H9 (cell line): ENCODE data around the gene FBLN1. TPM values are rescaled to one million over a fixed set of nuclear protein-coding genes. Genes with fewer than 3 reads are reported as not detected.
A peak's percentile ranks its signal among the peaks of the same experiment; 100 is the strongest.

Experiments used
- DNase-seq: peaks from one replicate; pipeline ENCODE4 v3.0.0-alpha.2; 2017
- H2AFZ ChIP-seq: one replicate; pipeline ENCODE4 v1.6.1; 2013; ENCODE audit warnings: mild to moderate bottlenecking, low read length, control low read depth, moderate library complexity
- H2AK5ac ChIP-seq: 2 replicates; pipeline ENCODE4 v1.6.1; 2013; ENCODE audit warnings: low read length, control low read depth, mixed read lengths; ENCODE audit not compliant: insufficient read length
- H2BK120ac ChIP-seq: one replicate; pipeline ENCODE4 v1.6.1; 2013; ENCODE audit warnings: low read depth, mild to moderate bottlenecking, low read length, control low read depth, inconsistent platforms; ENCODE audit not compliant: poor library complexity, severe bottlenecking
- H2BK12ac ChIP-seq: 2 replicates; pipeline ENCODE4 v1.6.1; 2013; ENCODE audit warnings: low read length, control low read depth, mixed read lengths, low read depth; ENCODE audit not compliant: insufficient read length
- H2BK15ac ChIP-seq: 2 replicates; pipeline ENCODE4 v1.6.1; 2013; ENCODE audit warnings: low read depth, low read length, control low read depth
- H2BK20ac ChIP-seq: one replicate; pipeline ENCODE4 v1.6.1; 2013; ENCODE audit warnings: low read depth, mild to moderate bottlenecking, low read length, control low read depth, inconsistent platforms; ENCODE audit not compliant: poor library complexity, severe bottlenecking
- H2BK5ac ChIP-seq: 2 replicates; pipeline ENCODE4 v1.6.1; 2013; ENCODE audit warnings: low read length, control low read depth, mixed read lengths; ENCODE audit not compliant: insufficient read length
- H3K14ac ChIP-seq: 2 replicates; pipeline ENCODE4 v1.6.1; 2013; ENCODE audit warnings: low read length, control low read depth; ENCODE audit not compliant: insufficient read depth
- H3K18ac ChIP-seq: 2 replicates; pipeline ENCODE4 v1.6.1; 2013; ENCODE audit warnings: low read depth, mild to moderate bottlenecking, mixed read lengths, low read length, control low read depth; ENCODE audit not compliant: insufficient read length
- H3K23ac ChIP-seq: 2 replicates; pipeline ENCODE4 v1.6.1; 2013; ENCODE audit warnings: low read length, control low read depth, mixed read lengths, low read depth; ENCODE audit not compliant: insufficient read length
- H3K23me2 ChIP-seq: 2 replicates; pipeline ENCODE4 v1.6.1; 2013; ENCODE audit warnings: low read depth, mild to moderate bottlenecking, mixed read lengths, low read length, control low read depth; ENCODE audit not compliant: insufficient read length, poor library complexity, severe bottlenecking
- H3K27ac ChIP-seq: 2 replicates; pipeline ENCODE4 v1.5.1; 2013; ENCODE audit warnings: low read length, control low read depth, mixed read lengths, low read depth; ENCODE audit not compliant: insufficient read length
- H3K27me3 ChIP-seq: 2 replicates; pipeline ENCODE4 v1.6.1; 2013; ENCODE audit warnings: low read length, control low read depth, inconsistent platforms; ENCODE audit not compliant: insufficient read depth
- H3K4ac ChIP-seq: 2 replicates; pipeline ENCODE4 v1.6.1; 2013; ENCODE audit warnings: low read depth, mild to moderate bottlenecking, control low read depth, inconsistent platforms, low read length, moderate library complexity
- H3K4me1 ChIP-seq: 2 replicates; pipeline ENCODE4 v1.6.1; 2013; ENCODE audit warnings: low read length, control low read depth, inconsistent platforms; ENCODE audit not compliant: insufficient read depth
- H3K4me2 ChIP-seq: 2 replicates; pipeline ENCODE4 v1.6.1; 2013; ENCODE audit warnings: low read length, control low read depth, mixed read lengths; ENCODE audit not compliant: insufficient read length, insufficient read depth
- H3K56ac ChIP-seq: 2 replicates; pipeline ENCODE4 v1.6.1; 2013; ENCODE audit warnings: low read depth, mild to moderate bottlenecking, mixed read lengths, low read length, control low read depth; ENCODE audit not compliant: insufficient read length
- H3K79me1 ChIP-seq: 2 replicates; pipeline ENCODE4 v1.6.1; 2013; ENCODE audit warnings: low read depth, mild to moderate bottlenecking, moderate library complexity, low read length, control low read depth, inconsistent platforms; ENCODE audit not compliant: insufficient read depth, poor library complexity, severe bottlenecking
- H3K79me2 ChIP-seq: 2 replicates; pipeline ENCODE4 v1.6.1; 2013; ENCODE audit warnings: low read length, control low read depth, inconsistent platforms; ENCODE audit not compliant: insufficient read depth
- H3K9ac ChIP-seq: 2 replicates; pipeline ENCODE4 v1.6.1; 2013; ENCODE audit warnings: low read length, control low read depth, mixed read lengths; ENCODE audit not compliant: insufficient read length; ENCODE audit errors: extremely low read depth
- H3K9me3 ChIP-seq: one replicate; pipeline ENCODE4 v1.6.1; 2013; ENCODE audit warnings: low read depth, low read length, inconsistent platforms; ENCODE audit not compliant: control insufficient read depth
- H3T11ph ChIP-seq: one replicate; pipeline ENCODE4 v1.6.1; 2013; ENCODE audit warnings: mild to moderate bottlenecking, low read length, control low read depth, inconsistent platforms
- H4K20me1 ChIP-seq: one replicate; pipeline ENCODE4 v1.6.1; 2013; ENCODE audit not compliant: control insufficient read depth, insufficient read length, insufficient read depth
- H4K5ac ChIP-seq: 2 replicates; pipeline ENCODE4 v1.6.1; 2013; ENCODE audit warnings: low read depth, mild to moderate bottlenecking, mixed read lengths, low read length, control low read depth; ENCODE audit not compliant: insufficient read length
- H4K8ac ChIP-seq: replicated peaks from 2 replicates; pipeline ENCODE4 v1.6.1; 2013; ENCODE audit warnings: low read length, control low read depth, mixed read lengths, low read depth; ENCODE audit not compliant: insufficient read length
- H4K91ac ChIP-seq: 2 replicates; pipeline ENCODE4 v1.6.1; 2013; ENCODE audit warnings: low read depth, mild to moderate bottlenecking, moderate library complexity, mixed read lengths, low read length, control low read depth; ENCODE audit not compliant: insufficient read length
- H3K27ac Mint-ChIP-seq, 3 experiments: 2 replicates in 2 of 3; 3 replicates in 1 of 3; pipeline ENCODE4 v1.8.0; 2020 to 2021; ENCODE audit warnings: mixed read lengths in 3 of 3, mild to moderate bottlenecking in 1 of 3, moderate library complexity in 1 of 3
- H3K27me3 Mint-ChIP-seq: 2 replicates; pipeline ENCODE4 v1.8.0; 2021; ENCODE audit warnings: low read depth, mild to moderate bottlenecking, moderate library complexity, mixed read lengths
- H3K36me3 Mint-ChIP-seq, 3 experiments: 2 replicates in 2 of 3; 3 replicates in 1 of 3; pipeline ENCODE4 v1.8.0; 2020 to 2021; ENCODE audit warnings: low read depth in 3 of 3, mixed read lengths in 3 of 3; ENCODE audit not compliant: insufficient read depth in 1 of 3
- H3K4me1 Mint-ChIP-seq, 2 experiments: 2 replicates each; pipeline ENCODE4 v1.8.0; 2020; ENCODE audit warnings: mixed read lengths in 2 of 2
- H3K4me3 Mint-ChIP-seq, 2 experiments: 2 replicates in 1 of 2; 3 replicates in 1 of 2; pipeline ENCODE4 v1.8.0; 2020 to 2021; ENCODE audit warnings: mild to moderate bottlenecking in 2 of 2, mixed read lengths in 2 of 2, moderate library complexity in 1 of 2
- H3K9me3 Mint-ChIP-seq, 2 experiments: 2 replicates in 1 of 2; 3 replicates in 1 of 2; pipeline ENCODE4 v1.8.0; 2020; ENCODE audit warnings: mild to moderate bottlenecking in 2 of 2, mixed read lengths in 2 of 2, moderate library complexity in 1 of 2
- WGBS: extraction: QIAGEN DNeasy Blood & Tissue Kit; methylation state at CpG from one replicate; pipeline ENCODE4 v1.1.7; 2013; ENCODE audit warnings: missing lambda C conversion rate, low lambda C conversion rate, mixed read lengths; ENCODE audit not compliant: insufficient read length; ENCODE audit errors: extremely low coverage; 5-methylcytosine and 5-hydroxymethylcytosine counted together
- total RNA-seq: library from RNA; stranded (reverse); gene quantifications from 2 replicates; pipeline ENCODE4 v1.2.1, GENCODE V29; 2021
- TF ChIP-seq, protein P1 (sequence below): fragments of 200-600 bp; sonication (generic); conservative IDR thresholded peaks from 3 replicates; pipeline ENCODE4 v1.8.0; 2021; ENCODE audit warnings: antibody characterized with exemption, mild to moderate bottlenecking

Gene FBLN1
- total RNA-seq, 1 experiment from 2014 or later = 140 TPM

DNA sequence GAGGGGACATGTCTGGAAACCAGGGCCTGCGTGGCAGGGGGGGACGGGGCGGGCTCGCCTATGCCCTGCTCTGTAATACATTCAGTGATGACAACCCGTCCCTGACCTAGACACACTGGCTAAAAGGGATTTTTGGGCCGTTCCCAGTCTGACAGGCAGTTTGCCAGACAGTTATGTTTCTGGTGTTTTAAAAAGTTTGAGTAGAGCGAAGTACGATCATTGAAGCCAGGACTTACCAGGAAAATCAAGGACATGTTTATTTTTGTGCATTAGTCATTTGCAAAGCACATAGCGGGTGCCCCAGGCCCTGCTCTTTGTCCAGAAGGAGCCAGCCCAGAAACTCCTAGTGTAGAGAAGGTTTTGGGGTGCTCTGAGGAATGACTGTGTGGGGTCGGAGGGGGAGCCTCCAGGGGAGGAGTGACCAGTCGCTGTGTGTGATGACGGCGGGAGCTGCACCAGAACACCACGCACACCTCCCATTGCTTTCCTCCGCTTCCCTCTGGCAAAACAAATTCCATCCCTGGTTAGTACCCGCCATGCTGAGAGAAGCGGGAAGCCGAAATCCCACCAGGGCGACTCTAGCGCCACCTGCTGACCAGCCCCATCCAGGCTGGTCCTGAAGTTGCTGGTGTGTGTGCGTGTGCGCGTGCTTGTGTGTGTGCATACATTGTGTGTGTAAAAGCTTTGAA is 50.8 kb downstream of the FBLN1 start:
- Histone ChIP-seq H2BK120ac (no peak overlapping the region), H3K23me2 (no peaks in the 10 kb centered on the region), H3K18ac (no peak overlapping the region), H3K23ac (no peak overlapping the region), H2BK5ac (no peak overlapping the region), H2BK20ac (no peak overlapping the region), H2BK12ac (no peak overlapping the region), H3K9me3 (no peaks in the 10 kb centered on the region), H3K4ac (no peak overlapping the region), H3K9ac (no peak overlapping the region), H3K4me1 (no peaks in the 10 kb centered on the region), H2AFZ (no peak overlapping the region), H3K27me3 (no peaks in the 10 kb centered on the region), H3K79me1 (no peaks in the 10 kb centered on the region), H3K4me2 (no peak overlapping the region), H4K20me1 (no peaks in the 10 kb centered on the region), H2AK5ac (no peak overlapping the region), H3K27ac (no peak overlapping the region), H3K14ac (no peak overlapping the region), H3K79me2 (no peaks in the 10 kb centered on the region), H4K5ac (no peak overlapping the region), H4K8ac (no peak overlapping the region), H2BK15ac (no peak overlapping the region), H3T11ph (no peak overlapping the region), H3K56ac (no peak overlapping the region), H4K91ac (no peak overlapping the region)
- TF ChIP-seq, protein P1, sequence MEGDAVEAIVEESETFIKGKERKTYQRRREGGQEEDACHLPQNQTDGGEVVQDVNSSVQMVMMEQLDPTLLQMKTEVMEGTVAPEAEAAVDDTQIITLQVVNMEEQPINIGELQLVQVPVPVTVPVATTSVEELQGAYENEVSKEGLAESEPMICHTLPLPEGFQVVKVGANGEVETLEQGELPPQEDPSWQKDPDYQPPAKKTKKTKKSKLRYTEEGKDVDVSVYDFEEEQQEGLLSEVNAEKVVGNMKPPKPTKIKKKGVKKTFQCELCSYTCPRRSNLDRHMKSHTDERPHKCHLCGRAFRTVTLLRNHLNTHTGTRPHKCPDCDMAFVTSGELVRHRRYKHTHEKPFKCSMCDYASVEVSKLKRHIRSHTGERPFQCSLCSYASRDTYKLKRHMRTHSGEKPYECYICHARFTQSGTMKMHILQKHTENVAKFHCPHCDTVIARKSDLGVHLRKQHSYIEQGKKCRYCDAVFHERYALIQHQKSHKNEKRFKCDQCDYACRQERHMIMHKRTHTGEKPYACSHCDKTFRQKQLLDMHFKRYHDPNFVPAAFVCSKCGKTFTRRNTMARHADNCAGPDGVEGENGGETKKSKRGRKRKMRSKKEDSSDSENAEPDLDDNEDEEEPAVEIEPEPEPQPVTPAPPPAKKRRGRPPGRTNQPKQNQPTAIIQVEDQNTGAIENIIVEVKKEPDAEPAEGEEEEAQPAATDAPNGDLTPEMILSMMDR = peak; percentile 97
- peak; percentile 82 for DNase-seq
- peaks cover 6 to 24% of the 10 kb centered on the region in 2 experiments for H3K4me1 Mint-ChIP-seq
- H3K9me3 Mint-ChIP-seq = peaks cover 0 to 9% of the 10 kb centered on the region in 2 experiments; a peak in 2 of 5 replicates
- peak overlapping the region in 1 of 3 experiments; percentile 72; a peak in 2 of 7 replicates for H3K27ac Mint-ChIP-seq
- peaks cover 54 to 75% (median 68%) of the 10 kb centered on the region in 3 experiments for H3K36me3 Mint-ChIP-seq
- H3K4me3 Mint-ChIP-seq = no peak overlapping the region; a peak in 1 of 5 replicates
- no peaks in the 10 kb centered on the region; the same call in 1 of the 2 replicates for H3K27me3 Mint-ChIP-seq
- WGBS = no CpG with 5 or more reads among the region's 23 CpGs
